ENCODE measurements around the gene ADARB2.

ADARB2 gene

DNA sequence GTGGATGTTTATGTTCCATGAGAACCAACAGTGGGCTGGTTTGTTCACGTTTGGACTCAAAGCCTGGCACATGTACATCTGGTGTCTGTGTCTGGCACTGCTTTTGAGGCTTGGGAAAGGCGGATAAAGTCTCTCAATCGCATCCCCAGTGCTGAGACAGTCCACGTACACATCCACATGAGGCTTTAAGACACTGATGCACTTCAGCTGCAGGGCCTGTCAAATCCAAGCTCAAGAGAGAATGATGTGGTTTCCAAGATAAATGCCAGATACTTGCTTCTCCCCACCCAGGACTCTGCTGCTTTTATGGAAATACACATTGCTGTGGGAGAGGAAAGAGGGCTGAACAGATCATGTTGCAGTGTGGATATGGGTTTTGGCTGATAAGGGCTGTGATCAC, 178.4 kb downstream of the ADARB2 start:
- no peak for DNase-seq (ENCODE audit: low spot score)
- CTCF ChIA-PET = no interaction called here
- POLR2A ChIA-PET (ENCODE audit: low non-redundant PET) = no interaction called here
- H3K27ac ChIP-seq = no peak overlapping the region
- TF ChIP-seq, protein P1, sequence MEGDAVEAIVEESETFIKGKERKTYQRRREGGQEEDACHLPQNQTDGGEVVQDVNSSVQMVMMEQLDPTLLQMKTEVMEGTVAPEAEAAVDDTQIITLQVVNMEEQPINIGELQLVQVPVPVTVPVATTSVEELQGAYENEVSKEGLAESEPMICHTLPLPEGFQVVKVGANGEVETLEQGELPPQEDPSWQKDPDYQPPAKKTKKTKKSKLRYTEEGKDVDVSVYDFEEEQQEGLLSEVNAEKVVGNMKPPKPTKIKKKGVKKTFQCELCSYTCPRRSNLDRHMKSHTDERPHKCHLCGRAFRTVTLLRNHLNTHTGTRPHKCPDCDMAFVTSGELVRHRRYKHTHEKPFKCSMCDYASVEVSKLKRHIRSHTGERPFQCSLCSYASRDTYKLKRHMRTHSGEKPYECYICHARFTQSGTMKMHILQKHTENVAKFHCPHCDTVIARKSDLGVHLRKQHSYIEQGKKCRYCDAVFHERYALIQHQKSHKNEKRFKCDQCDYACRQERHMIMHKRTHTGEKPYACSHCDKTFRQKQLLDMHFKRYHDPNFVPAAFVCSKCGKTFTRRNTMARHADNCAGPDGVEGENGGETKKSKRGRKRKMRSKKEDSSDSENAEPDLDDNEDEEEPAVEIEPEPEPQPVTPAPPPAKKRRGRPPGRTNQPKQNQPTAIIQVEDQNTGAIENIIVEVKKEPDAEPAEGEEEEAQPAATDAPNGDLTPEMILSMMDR (conservative IDR thresholded peaks at IDR 0.05; ENCODE audit: low read depth) = no peak

DNA sequence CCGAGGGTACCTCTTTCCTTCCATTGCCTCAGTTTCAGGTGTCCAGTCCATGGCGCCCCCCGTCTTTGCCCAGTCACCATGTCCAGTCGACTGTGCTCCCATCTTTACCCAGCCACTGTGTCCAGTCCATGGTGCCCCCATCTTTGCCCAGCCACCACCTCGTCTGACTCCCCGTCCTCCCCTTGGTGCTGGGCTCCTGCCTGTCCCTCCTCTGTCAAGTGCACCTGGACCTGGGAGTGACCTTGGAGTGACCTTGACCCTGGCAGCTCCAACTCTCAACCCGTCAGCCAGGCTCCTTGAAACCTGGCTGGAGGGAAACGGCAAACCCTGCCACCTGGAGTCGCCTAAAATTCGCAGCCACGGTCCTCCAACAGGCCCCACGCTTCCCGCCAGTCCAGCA, 180.2 kb downstream of the ADARB2 start:
- TF ChIP-seq, protein P1 (conservative IDR thresholded peaks at IDR 0.05; ENCODE audit: low read depth) = no peak
- POLR2A ChIA-PET (ENCODE audit: low non-redundant PET) = no interaction called here
- no peak for DNase-seq (ENCODE audit: low spot score)
- CTCF ChIA-PET = interaction anchor here (0.6 kb wide), 1 partner anchor 109 kb away, joined by 3 read pairs; no protein-coding TSS in a partner anchor
- H3K27ac ChIP-seq = no peak overlapping the region

DNA sequence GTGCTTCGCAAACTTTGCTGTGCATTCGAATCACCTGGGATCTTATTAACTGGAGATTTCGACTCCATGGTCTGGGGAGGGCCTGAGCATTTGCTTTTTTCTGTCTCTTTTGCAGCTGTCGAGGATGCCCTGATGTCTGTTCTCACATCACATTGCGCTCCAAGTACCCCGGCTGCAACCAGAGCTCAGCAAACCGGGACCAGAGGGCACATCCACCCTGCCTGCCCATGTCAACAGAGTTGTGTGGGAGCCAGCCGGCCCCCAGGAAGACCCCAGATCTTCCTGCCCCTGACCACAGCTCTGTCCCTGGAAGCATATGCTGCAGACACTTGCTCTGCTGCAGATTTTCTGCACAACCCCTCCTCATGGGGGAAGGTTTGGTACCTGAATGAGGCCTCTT, 180.8 kb downstream of the ADARB2 start:
- CTCF ChIA-PET = interaction anchor here (0.6 kb wide), 1 partner anchor 11 kb away, joined by 3 read pairs; no protein-coding TSS in a partner anchor
- no peak for DNase-seq (ENCODE audit: low spot score)
- POLR2A ChIA-PET (ENCODE audit: low non-redundant PET) = no interaction called here
- TF ChIP-seq, protein P1 (conservative IDR thresholded peaks at IDR 0.05; ENCODE audit: low read depth) = no peak
- no peak overlapping the region for H3K27ac ChIP-seq

DNA sequence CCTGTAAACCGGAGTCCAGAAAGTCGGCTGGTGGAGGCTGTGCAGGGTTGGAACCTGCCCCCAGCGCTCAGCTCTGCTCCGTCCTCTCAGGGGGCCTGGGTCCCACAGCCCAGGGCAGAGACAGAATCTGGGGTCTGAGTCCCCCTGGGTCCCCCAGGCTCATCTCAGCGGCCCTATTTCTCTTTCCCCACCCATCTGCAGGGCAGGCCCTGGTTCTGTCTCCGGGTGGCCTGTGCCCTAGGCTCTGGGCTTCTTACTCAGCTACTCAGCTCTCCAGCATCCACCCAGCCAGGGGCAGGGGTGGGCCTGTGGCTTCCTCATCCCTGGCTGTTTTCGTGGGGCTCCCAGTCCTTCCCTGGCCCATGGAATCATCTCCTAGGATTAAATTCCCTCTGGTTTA, 183.4 kb downstream of the ADARB2 start:
- CTCF ChIA-PET = no interaction called here

DNA sequence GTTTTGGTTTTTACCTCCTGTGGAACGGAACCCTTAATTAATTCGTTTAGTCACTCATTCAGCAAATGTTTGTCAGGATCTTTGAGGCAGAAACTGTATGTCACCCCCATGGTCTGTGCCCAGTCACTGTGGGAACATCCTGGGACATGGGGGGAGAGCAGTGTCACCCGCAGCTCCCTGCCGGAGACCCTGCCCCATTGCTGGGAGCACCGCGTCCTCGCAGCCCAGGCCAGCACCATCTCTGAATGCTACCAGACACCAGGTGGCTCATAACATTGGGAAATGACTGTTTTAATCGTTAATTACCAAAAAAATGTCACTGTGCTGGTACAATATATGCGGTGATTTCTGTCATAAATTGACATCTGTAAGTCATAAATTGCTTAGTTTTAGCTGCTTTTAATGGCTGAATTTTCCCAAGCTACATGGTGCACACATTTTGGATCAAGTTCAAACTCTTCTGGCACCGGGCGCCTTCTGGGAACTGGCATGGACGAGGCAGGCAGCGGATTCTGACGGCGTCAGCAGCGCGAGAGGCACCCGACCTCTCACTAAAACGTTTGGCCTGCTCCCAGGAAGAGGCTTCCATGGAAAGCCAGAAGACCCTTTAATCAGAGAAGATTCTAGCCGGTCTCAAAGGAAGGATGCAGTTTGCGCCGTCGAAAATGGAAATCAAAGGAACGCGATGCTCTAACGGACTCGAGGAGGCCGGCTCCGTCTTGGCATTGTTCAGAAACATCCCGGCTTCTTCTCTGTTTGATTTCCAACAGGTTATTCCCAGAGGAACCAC, 184.2 kb downstream of the ADARB2 start:
- TF ChIP-seq, protein P1 (conservative IDR thresholded peaks at IDR 0.05; ENCODE audit: low read depth) = no peak
- CTCF ChIA-PET = no interaction called here
- H3K27ac ChIP-seq = no peak overlapping the region
- DNase-seq (ENCODE audit: low spot score) = no peak
- POLR2A ChIA-PET (ENCODE audit: low non-redundant PET) = no interaction called here

More for the DNA sequence above, 183.4 kb downstream of the ADARB2 start:
- TF ChIP-seq, protein P1 (conservative IDR thresholded peaks at IDR 0.05; ENCODE audit: low read depth) = no peak
- H3K27ac ChIP-seq = no peak overlapping the region
- DNase-seq (ENCODE audit: low spot score) = no peak
- POLR2A ChIA-PET (ENCODE audit: low non-redundant PET) = no interaction called here

DNA sequence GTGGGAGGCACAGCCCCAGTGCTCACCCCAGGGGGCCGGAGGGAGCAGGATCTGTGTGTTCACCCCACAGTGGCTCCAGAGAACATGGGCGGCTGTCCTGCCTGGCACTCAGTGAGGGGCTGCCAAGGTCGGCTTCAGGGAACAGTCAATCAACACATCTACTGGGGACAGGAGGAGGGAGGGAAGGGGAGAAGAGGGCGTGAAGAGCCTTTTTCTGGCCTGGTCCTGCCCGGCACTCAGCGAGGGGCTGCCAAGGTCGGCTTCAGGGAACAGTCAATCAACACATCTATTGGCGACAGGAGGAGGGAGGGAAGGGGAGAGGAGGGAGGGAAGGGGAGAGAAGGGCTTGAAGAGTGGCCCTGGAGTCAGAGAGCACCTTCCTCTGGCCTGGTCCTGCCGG, 184.9 kb downstream of the ADARB2 start:
- TF ChIP-seq, protein P1 (conservative IDR thresholded peaks at IDR 0.05; ENCODE audit: low read depth) = no peak
- no peak for DNase-seq (ENCODE audit: low spot score)
- POLR2A ChIA-PET (ENCODE audit: low non-redundant PET) = no interaction called here
- no peak overlapping the region for H3K27ac ChIP-seq
- CTCF ChIA-PET = no interaction called here
